Naive thymus-derived CD4-positive, alpha-beta T cell (primary cell): ENCODE results near the gene RPL27. TPM values are rescaled to one million over a fixed set of nuclear protein-coding genes. Genes with fewer than 3 reads are reported as not detected.

Source experiments
- ATAC-seq: fragments of 150-1000 bp; cut with Tn5 transposase; 2 replicates; pipeline ENCODE4 v1.10.0; 2021; ENCODE audit warnings: mild to moderate bottlenecking, moderate library complexity
- CTCF ChIA-PET: fragments of 350-600 bp; sonication (Branson Sonifier 250); formaldehyde crosslinking; loops from one replicate; lab custom pipeline; 2021; ENCODE audit warnings: antibody characterized with exemption; lab: Charles Lee
- POLR2A ChIA-PET: fragments of 350-600 bp; sonication (Branson Sonifier 250); formaldehyde crosslinking; loops from one replicate; lab custom pipeline; 2021; ENCODE audit warnings: antibody characterized with exemption, inconsistent platforms; lab: Charles Lee
- DNase-seq, 9 donors: peaks; one replicate each; pipeline versions ENCODE4 v3.0.0 to v3.0.0-alpha.2; 2020 to 2022; ENCODE audit warnings: mixed read lengths in 1 of 9
- H3K27ac ChIP-seq: one replicate; pipeline ENCODE4 v1.7.0; 2013; ENCODE audit warnings: mild to moderate bottlenecking, low read depth, low read length, moderate library complexity
- H3K27me3 ChIP-seq, 2 donors: one replicate each; pipeline ENCODE4 v1.7.0; 2013; ENCODE audit warnings: low read length in 2 of 2, mild to moderate bottlenecking in 2 of 2, moderate library complexity in 2 of 2; ENCODE audit not compliant: control insufficient read depth in 2 of 2, insufficient read depth in 2 of 2
- H3K36me3 ChIP-seq, 3 experiments: 1 replicate in 2 of 3; 2 replicates in 1 of 3; pipeline ENCODE4 v1.7.0; 2013; ENCODE audit warnings: low read length in 3 of 3, mild to moderate bottlenecking in 3 of 3, moderate library complexity in 1 of 3; ENCODE audit not compliant: insufficient read depth in 3 of 3, control insufficient read depth in 2 of 3
- H3K4me1 ChIP-seq, 2 donors: one replicate each; pipeline ENCODE4 v1.7.0; 2013; ENCODE audit warnings: low read length in 2 of 2, mild to moderate bottlenecking in 2 of 2, moderate library complexity in 1 of 2; ENCODE audit not compliant: control insufficient read depth in 2 of 2, insufficient read depth in 2 of 2
- H3K4me3 ChIP-seq: 2 replicates; pipeline ENCODE4 v1.7.0; 2013; ENCODE audit warnings: mild to moderate bottlenecking, low read length
- H3K9me3 ChIP-seq, 3 experiments: 1 replicate in 2 of 3; 2 replicates in 1 of 3; pipeline ENCODE4 v1.7.0; 2013; ENCODE audit warnings: low read length in 3 of 3; ENCODE audit not compliant: control insufficient read depth in 2 of 3
- H3K27ac Mint-ChIP-seq, 9 donors: one replicate each; pipeline ENCODE4 v1.8.0; 2020 to 2022; ENCODE audit warnings: mixed read lengths in 9 of 9, mild to moderate bottlenecking in 8 of 9, moderate library complexity in 5 of 9, inconsistent platforms in 2 of 9
- H3K27me3 Mint-ChIP-seq, 5 donors: one replicate each; pipeline ENCODE4 v1.8.0; 2021 to 2022; ENCODE audit warnings: mixed read lengths in 5 of 5, mild to moderate bottlenecking in 1 of 5
- H3K36me3 Mint-ChIP-seq, 5 donors: one replicate each; pipeline ENCODE4 v1.8.0; 2020 to 2022; ENCODE audit warnings: mixed read lengths in 5 of 5, mild to moderate bottlenecking in 3 of 5, inconsistent platforms in 1 of 5
- H3K4me1 Mint-ChIP-seq, 7 donors: one replicate each; pipeline ENCODE4 v1.8.0; 2020 to 2022; ENCODE audit warnings: mixed read lengths in 7 of 7, mild to moderate bottlenecking in 3 of 7, inconsistent platforms in 1 of 7
- H3K4me3 Mint-ChIP-seq, 10 donors: one replicate each; pipeline ENCODE4 v1.8.0; 2020 to 2022; ENCODE audit warnings: mild to moderate bottlenecking in 10 of 10, mixed read lengths in 10 of 10, moderate library complexity in 6 of 10, inconsistent platforms in 2 of 10
- H3K9me3 Mint-ChIP-seq, 11 donors: one replicate each; pipeline ENCODE4 v1.8.0; 2020 to 2022; ENCODE audit warnings: mixed read lengths in 11 of 11, mild to moderate bottlenecking in 4 of 11, inconsistent platforms in 1 of 11, moderate library complexity in 1 of 11
- intact Hi-C, 2 donors: fragments of 100-400 bp; cut with micrococcal nuclease; formaldehyde crosslinking; loops; one replicate each; pipeline ENCODE4 v1.15.1; 2023
- polyA plus RNA-seq, 2 donors: library from polyadenylated mRNA; unstranded; fragments of 300-500 nt; fragmentation: Illumina TruSeq; gene quantifications; one replicate each; pipeline ENCODE4 v1.2.3, GENCODE V29; 2021
- total RNA-seq, 6 experiments: library from RNA in 5 of 6; stranded (reverse) in 5 of 6; gene quantifications; 1 replicate in 5 of 6; 2 replicates in 1 of 6; pipeline ENCODE4 v1.2.3 and lab custom pipeline; 2021 to 2026

The RPL27 gene
- total and polyA plus RNA-seq, 7 experiments from 2014 or later, result 951 to 2,713 (median 1,834) TPM

GRCh38 chr17:43040655-43041054, 42.4 kb downstream of the RPL27 start:
- ChIA-PET CTCF (no interaction called here), POLR2A (no interaction called here)
- H3K36me3 ChIP-seq, result no peaks in the 10 kb centered on the region
- H3K4me1 Mint-ChIP-seq, result peaks cover 0 to 1% (median 0%) of the 10 kb centered on the region in 7 donors
- DNase-seq (no peak), ATAC-seq (no peak)
- intact Hi-C loops, result no loop called here
- no peaks in the 10 kb centered on the region for H3K27me3 ChIP-seq
- no peaks in the 10 kb centered on the region for H3K27me3 Mint-ChIP-seq
- H3K4me1 ChIP-seq, result no peaks in the 10 kb centered on the region
- no peaks in the 10 kb centered on the region for H3K9me3 Mint-ChIP-seq
- H3K4me3 Mint-ChIP-seq, result no peak overlapping the region
- H3K27ac Mint-ChIP-seq, result no peak overlapping the region
- H3K27ac ChIP-seq, result no peak overlapping the region
- no peak overlapping the region for H3K4me3 ChIP-seq
- H3K9me3 ChIP-seq, result no peaks in the 10 kb centered on the region
- H3K36me3 Mint-ChIP-seq, result no peaks in the 10 kb centered on the region

- Mint-ChIP-seq H3K4me1 (peaks cover 0 to 1% (median 0%) of the 10 kb centered on the region in 7 donors), H3K9me3 (no peaks in the 10 kb centered on the region), H3K27me3 (no peaks in the 10 kb centered on the region), H3K27ac (no peak overlapping the region), H3K36me3 (no peaks in the 10 kb centered on the region), H3K4me3 (no peak overlapping the region)
- ATAC-seq (no peak), DNase-seq (no peak)
- Histone ChIP-seq H3K36me3 (no peaks in the 10 kb centered on the region), H3K27me3 (no peaks in the 10 kb centered on the region), H3K9me3 (no peaks in the 10 kb centered on the region), H3K4me3 (no peak overlapping the region), H3K4me1 (no peaks in the 10 kb centered on the region), H3K27ac (no peak overlapping the region)
- CTCF ChIA-PET, result no interaction called here
- POLR2A ChIA-PET, result no interaction called here
- intact Hi-C loops, result no loop called here
Measured at GRCh38 chr17:43042025-43042628, 43.9 kb downstream of the RPL27 start.

GRCh38 chr17:43043307-43043706, 45.1 kb downstream of the RPL27 start:
- no peaks in the 10 kb centered on the region for H3K27me3 ChIP-seq
- peaks cover 0 to 1% (median 0%) of the 10 kb centered on the region in 5 donors for H3K36me3 Mint-ChIP-seq
- H3K27ac Mint-ChIP-seq, result no peak overlapping the region
- CTCF ChIA-PET, result no interaction called here
- no peaks in the 10 kb centered on the region for H3K9me3 Mint-ChIP-seq
- H3K9me3 ChIP-seq, result no peaks in the 10 kb centered on the region
- H3K4me1 ChIP-seq, result no peaks in the 10 kb centered on the region
- H3K4me3 Mint-ChIP-seq, result no peak overlapping the region
- DNase-seq (no peak), ATAC-seq (no peak)
- H3K4me1 Mint-ChIP-seq, result peaks cover 0 to 1% (median 0%) of the 10 kb centered on the region in 7 donors
- no peak overlapping the region for H3K27ac ChIP-seq
- no peaks in the 10 kb centered on the region for H3K27me3 Mint-ChIP-seq
- no peak overlapping the region for H3K4me3 ChIP-seq
- intact Hi-C loops, result no loop called here
- POLR2A ChIA-PET, result no interaction called here
- no peaks in the 10 kb centered on the region for H3K36me3 ChIP-seq

- Mint-ChIP-seq H3K36me3 (peaks cover 0 to 1% (median 0%) of the 10 kb centered on the region in 5 donors), H3K9me3 (no peaks in the 10 kb centered on the region), H3K4me1 (peaks cover 0 to 1% (median 0%) of the 10 kb centered on the region in 7 donors), H3K27ac (no peak overlapping the region), H3K27me3 (no peaks in the 10 kb centered on the region), H3K4me3 (no peak overlapping the region)
- Histone ChIP-seq H3K27ac (no peak overlapping the region), H3K27me3 (no peaks in the 10 kb centered on the region), H3K4me1 (no peaks in the 10 kb centered on the region), H3K36me3 (no peaks in the 10 kb centered on the region), H3K9me3 (no peaks in the 10 kb centered on the region), H3K4me3 (no peak overlapping the region)
- ATAC-seq (no peak), DNase-seq (no peak)
- intact Hi-C loops, result no loop called here
- POLR2A ChIA-PET, result no interaction called here
- CTCF ChIA-PET, result interaction anchor here (0.6 kb wide), 1 partner anchor 156 kb away, joined by 4 read pairs; no protein-coding TSS in a partner anchor
Measured at GRCh38 chr17:43044024-43044423, 45.8 kb downstream of the RPL27 start.

GRCh38 chr17:43051969-43052368, 53.8 kb downstream of the RPL27 start:
- Mint-ChIP-seq H3K4me3 (no peak overlapping the region), H3K36me3 (peaks cover 0 to 14% (median 0%) of the 10 kb centered on the region in 5 donors), H3K27me3 (no peaks in the 10 kb centered on the region), H3K27ac (no peak overlapping the region), H3K4me1 (no peaks in the 10 kb centered on the region), H3K9me3 (no peaks in the 10 kb centered on the region)
- CTCF ChIA-PET, result no interaction called here
- intact Hi-C loops, result no loop called here
- Histone ChIP-seq H3K4me1 (no peaks in the 10 kb centered on the region), H3K36me3 (no peaks in the 10 kb centered on the region), H3K27me3 (no peaks in the 10 kb centered on the region), H3K27ac (no peak overlapping the region), H3K9me3 (no peaks in the 10 kb centered on the region), H3K4me3 (no peak overlapping the region)
- POLR2A ChIA-PET, result no interaction called here
- DNase-seq (no peak), ATAC-seq (no peak)

Other genes starting within 250 kb of the RPL27 start
- not detected for gene RAMP2, start 237.2 kb upstream of the RPL27 start, total RNA-seq
- gene RAMP2, start 237.2 kb upstream of the RPL27 start, polyA plus RNA-seq, result not detected
- 10 to 100 TPM; 24.3 to 60.6 (median 37.7) TPM for gene VPS25, start 225.0 kb upstream of the RPL27 start, total RNA-seq
- 10 to 100 TPM; 55.0 to 57.2 TPM for gene VPS25, start 225.0 kb upstream of the RPL27 start, polyA plus RNA-seq
- under 1 TPM; 0.10 to 0.51 (median 0.24) TPM for gene WNK4, start 217.8 kb upstream of the RPL27 start, total RNA-seq
- gene WNK4, start 217.8 kb upstream of the RPL27 start, polyA plus RNA-seq, result not detected
- gene COA3, start 199.7 kb upstream of the RPL27 start, total RNA-seq, result 10 to 100 TPM in 4 of 5 experiments, 1 to 10 TPM in 1; 7.6 to 48.1 (median 27.6) TPM
- gene COA3, start 199.7 kb upstream of the RPL27 start, polyA plus RNA-seq, result 100 to 1,000 TPM; 108 to 118 TPM
- gene CNTD1, start 199.6 kb upstream of the RPL27 start, total RNA-seq, result not detected
- gene CNTD1, start 199.6 kb upstream of the RPL27 start, polyA plus RNA-seq, result under 1 TPM; 0.24 to 0.32 TPM
- 100 to 1,000 TPM in 3 of 5 experiments, 10 to 100 TPM in 2; 84.7 to 130 (median 107) TPM for gene BECN1, start 174.1 kb upstream of the RPL27 start, total RNA-seq
- gene BECN1, start 174.1 kb upstream of the RPL27 start, polyA plus RNA-seq, result 100 to 1,000 TPM; 111 to 124 TPM
- 100 to 1,000 TPM in 1 of 5 experiments, 10 to 100 TPM in 4; 53.8 to 116 (median 65.9) TPM for gene PSME3, start 165.0 kb upstream of the RPL27 start, total RNA-seq
- gene PSME3, start 165.0 kb upstream of the RPL27 start, polyA plus RNA-seq, result 100 to 1,000 TPM; 109 to 116 TPM
- gene AOC2, start 153.8 kb upstream of the RPL27 start, total RNA-seq, result 1 to 10 TPM; 3.0 to 3.5 (median 3.2) TPM
- gene AOC2, start 153.8 kb upstream of the RPL27 start, polyA plus RNA-seq, result not detected
- gene AOC3, start 147.2 kb upstream of the RPL27 start, total RNA-seq, result 1 to 10 TPM in 4 of 5 experiments, under 1 TPM in 1; 0.98 to 2.0 (median 1.1) TPM
- gene AOC3, start 147.2 kb upstream of the RPL27 start, polyA plus RNA-seq, result not detected
- not detected for gene G6PC1, start 97.6 kb upstream of the RPL27 start, total RNA-seq
- not detected for gene G6PC1, start 97.6 kb upstream of the RPL27 start, polyA plus RNA-seq
- 10 to 100 TPM; 46.5 to 86.7 (median 56.6) TPM for gene AARSD1, start 34.0 kb upstream of the RPL27 start, total RNA-seq
- 10 to 100 TPM; 45.2 to 48.5 TPM for gene AARSD1, start 34.0 kb upstream of the RPL27 start, polyA plus RNA-seq
- gene PTGES3L, start 18.3 kb upstream of the RPL27 start, total RNA-seq, result under 1 TPM in 2 of 5 experiments, not detected in 3; 0.69 to 0.94 TPM
- gene PTGES3L, start 18.3 kb upstream of the RPL27 start, polyA plus RNA-seq, result not detected
- gene RUNDC1, start 17.9 kb upstream of the RPL27 start, total RNA-seq, result 10 to 100 TPM; 12.2 to 21.4 (median 19.4) TPM
- 10 to 100 TPM; 13.2 to 17.0 TPM for gene RUNDC1, start 17.9 kb upstream of the RPL27 start, polyA plus RNA-seq
- 100 to 1,000 TPM in 1 of 5 experiments, 10 to 100 TPM in 4; 23.5 to 145 (median 32.1) TPM for gene IFI35, start 8.4 kb downstream of the RPL27 start, total RNA-seq
- 10 to 100 TPM; 49.8 to 50.6 TPM for gene IFI35, start 8.4 kb downstream of the RPL27 start, polyA plus RNA-seq
- 10 to 100 TPM; 12.8 to 50.9 (median 34.9) TPM for gene VAT1, start 24.0 kb downstream of the RPL27 start, total RNA-seq
- 10 to 100 TPM; 34.9 to 52.3 TPM for gene VAT1, start 24.0 kb downstream of the RPL27 start, polyA plus RNA-seq
- gene RND2, start 26.8 kb downstream of the RPL27 start, total RNA-seq, result under 1 TPM in 4 of 5 experiments, not detected in 1; 0.08 to 0.74 (median 0.38) TPM
- gene RND2, start 26.8 kb downstream of the RPL27 start, polyA plus RNA-seq, result under 1 TPM; 0.15 to 0.33 TPM
- gene BRCA1, start 126.9 kb downstream of the RPL27 start, total RNA-seq, result 10 to 100 TPM in 1 of 5 experiments, 1 to 10 TPM in 4; 2.6 to 54.1 (median 5.4) TPM
- 1 to 10 TPM; 1.1 to 3.0 TPM for gene BRCA1, start 126.9 kb downstream of the RPL27 start, polyA plus RNA-seq
- gene NBR1, start 172.8 kb downstream of the RPL27 start, total RNA-seq, result 10 to 100 TPM; 44.6 to 83.0 (median 64.3) TPM
- 10 to 100 TPM; 72.2 to 93.2 TPM for gene NBR1, start 172.8 kb downstream of the RPL27 start, polyA plus RNA-seq
- gene TMEM106A, start 213.5 kb downstream of the RPL27 start, total RNA-seq, result 10 to 100 TPM; 10.4 to 20.7 (median 13.9) TPM
- 1 to 10 TPM; 1.6 to 6.6 TPM for gene TMEM106A, start 213.5 kb downstream of the RPL27 start, polyA plus RNA-seq
- gene CCDC200, start 230.2 kb downstream of the RPL27 start, total RNA-seq, result 1 to 10 TPM in 2 of 5 experiments, under 1 TPM in 1, not detected in 2; 0.72 to 2.0 (median 1.7) TPM
- gene CCDC200, start 230.2 kb downstream of the RPL27 start, polyA plus RNA-seq, result 1 to 10 TPM in 1 of 2 donors, not detected in 1; 1.3 TPM
- 1,000 to 10,000 TPM; 2,629 to 6,823 (median 3,564) TPM for gene RNU2-1, start 235.6 kb downstream of the RPL27 start, total RNA-seq
- not detected for gene RNU2-1, start 235.6 kb downstream of the RPL27 start, polyA plus RNA-seq